CD4-positive, CD25-positive, alpha-beta regulatory T cell (primary cell): ENCODE data around the gene TM9SF4. TPM values are rescaled to one million over a fixed set of nuclear protein-coding genes. Genes with fewer than 3 reads are reported as not detected.

Experiments
- ATAC-seq, 2 donors: fragments of 150-1000 bp; cut with Tn5 transposase; one replicate each; pipeline ENCODE4 v1.10.0; 2021; ENCODE audit warnings: low read depth in 2 of 2, moderate number of reproducible peaks in 2 of 2, moderate library complexity in 1 of 2
- DNase-seq, 3 donors: peaks; one replicate each; pipeline versions ENCODE4 v3.0.0 to v3.0.0-alpha.2; 2012 to 2022; ENCODE audit warnings: mixed read lengths in 1 of 3
- H3K27ac ChIP-seq: one replicate; pipeline ENCODE4 v1.7.0; 2013; ENCODE audit warnings: mild to moderate bottlenecking, low read length; ENCODE audit not compliant: insufficient read depth, poor library complexity, severe bottlenecking
- H3K27me3 ChIP-seq: one replicate; pipeline ENCODE4 v1.7.0; 2013; ENCODE audit warnings: low read length; ENCODE audit not compliant: control insufficient read depth, insufficient read depth
- H3K36me3 ChIP-seq: one replicate; pipeline ENCODE4 v1.7.0; 2013; ENCODE audit warnings: mild to moderate bottlenecking, low read length, moderate library complexity; ENCODE audit not compliant: control insufficient read depth, insufficient read depth
- H3K4me1 ChIP-seq: 2 replicates; pipeline ENCODE4 v1.7.0; 2013; ENCODE audit warnings: mild to moderate bottlenecking, low read length; ENCODE audit not compliant: insufficient read depth, control insufficient read depth, poor library complexity, severe bottlenecking
- H3K4me3 ChIP-seq: one replicate; pipeline ENCODE4 v1.7.0; 2013; ENCODE audit warnings: low read depth, mild to moderate bottlenecking, low read length, moderate library complexity
- H3K9me3 ChIP-seq, 2 experiments: 1 replicate in 1 of 2; 2 replicates in 1 of 2; pipeline ENCODE4 v1.7.0; 2013; ENCODE audit warnings: low read length in 2 of 2, mild to moderate bottlenecking in 1 of 2, moderate library complexity in 1 of 2; ENCODE audit not compliant: control insufficient read depth in 2 of 2
- H3K27ac Mint-ChIP-seq, 3 donors: one replicate each; pipeline ENCODE4 v1.8.0; 2020 to 2022; ENCODE audit warnings: mild to moderate bottlenecking in 3 of 3, mixed read lengths in 3 of 3, moderate library complexity in 2 of 3
- H3K27me3 Mint-ChIP-seq: one replicate; pipeline ENCODE4 v1.8.0; 2022; ENCODE audit warnings: mild to moderate bottlenecking, mixed read lengths
- H3K36me3 Mint-ChIP-seq: one replicate; pipeline ENCODE4 v1.8.0; 2020; ENCODE audit warnings: mixed read lengths
- H3K4me1 Mint-ChIP-seq, 4 donors: one replicate each; pipeline ENCODE4 v1.8.0; 2020 to 2022; ENCODE audit warnings: mixed read lengths in 4 of 4, mild to moderate bottlenecking in 1 of 4
- H3K4me3 Mint-ChIP-seq, 4 donors: one replicate each; pipeline ENCODE4 v1.8.0; 2020 to 2022; ENCODE audit warnings: mild to moderate bottlenecking in 4 of 4, mixed read lengths in 4 of 4, moderate library complexity in 3 of 4
- H3K9me3 Mint-ChIP-seq, 7 donors: one replicate each; pipeline ENCODE4 v1.8.0; 2020 to 2022; ENCODE audit warnings: mixed read lengths in 7 of 7, mild to moderate bottlenecking in 3 of 7, moderate library complexity in 2 of 7
- polyA plus RNA-seq, 4 donors: library from polyadenylated mRNA; unstranded; fragments of 300-500 nt; fragmentation: Illumina TruSeq; gene quantifications; one replicate each; pipeline ENCODE4 v1.2.3, GENCODE V29; 2021
- total RNA-seq: library from RNA; stranded (reverse); gene quantifications from one replicate; pipeline ENCODE4 v1.2.3, GENCODE V29; 2022

The TM9SF4 gene
- total and polyA plus RNA-seq, 5 donors from 2014 or later, result 28.7 to 36.3 (median 29.4) TPM

- no peaks in the 10 kb centered on the region for H3K4me1 ChIP-seq
- Mint-ChIP-seq H3K4me3 (no peak overlapping the region), H3K27ac (no peak overlapping the region), H3K4me1 (no peaks in the 10 kb centered on the region), H3K9me3 (no peaks in the 10 kb centered on the region), H3K27me3 (peaks cover 4% of the 10 kb centered on the region), H3K36me3 (peaks cover 41% of the 10 kb centered on the region)
- ATAC-seq (no peak), DNase-seq (no peak)
- H3K36me3 ChIP-seq, result peaks cover 58% of the 10 kb centered on the region
- no peak overlapping the region for H3K4me3 ChIP-seq
- H3K9me3 ChIP-seq, result no peaks in the 10 kb centered on the region
- no peak overlapping the region for H3K27ac ChIP-seq
- no peaks in the 10 kb centered on the region for H3K27me3 ChIP-seq
Measured at GRCh38 chr20:32159766-32160221, 50.3 kb downstream of the TM9SF4 start.

GRCh38 chr20:32160341-32160740, 50.8 kb downstream of the TM9SF4 start:
- H3K4me3 Mint-ChIP-seq, result no peak overlapping the region
- DNase-seq, result no peak
- Histone ChIP-seq H3K27ac (no peak overlapping the region), H3K27me3 (no peaks in the 10 kb centered on the region), H3K4me1 (no peaks in the 10 kb centered on the region), H3K36me3 (peaks cover 63% of the 10 kb centered on the region), H3K4me3 (no peak overlapping the region), H3K9me3 (no peaks in the 10 kb centered on the region)
- no peak for ATAC-seq
- peaks cover 44% of the 10 kb centered on the region for H3K36me3 Mint-ChIP-seq
- H3K27ac Mint-ChIP-seq, result no peak overlapping the region
- no peaks in the 10 kb centered on the region for H3K9me3 Mint-ChIP-seq
- H3K27me3 Mint-ChIP-seq, result peaks cover 4% of the 10 kb centered on the region
- H3K4me1 Mint-ChIP-seq, result no peaks in the 10 kb centered on the region

GRCh38 chr20:32162351-32162750, 52.8 kb downstream of the TM9SF4 start:
- Histone ChIP-seq H3K27me3 (no peaks in the 10 kb centered on the region), H3K4me3 (no peak overlapping the region), H3K36me3 (peaks cover 75% of the 10 kb centered on the region), H3K27ac (no peak overlapping the region), H3K4me1 (no peaks in the 10 kb centered on the region), H3K9me3 (no peaks in the 10 kb centered on the region)
- DNase-seq (no peak), ATAC-seq (no peak)
- H3K9me3 Mint-ChIP-seq, result no peaks in the 10 kb centered on the region
- peaks cover 4% of the 10 kb centered on the region for H3K27me3 Mint-ChIP-seq
- peak overlapping the region in 2 of 3 donors; percentile 6 to 28 for H3K27ac Mint-ChIP-seq
- peaks cover 61% of the 10 kb centered on the region for H3K36me3 Mint-ChIP-seq
- no peak overlapping the region for H3K4me3 Mint-ChIP-seq
- H3K4me1 Mint-ChIP-seq, result no peaks in the 10 kb centered on the region

- peak overlapping the region in 1 of 3 donors; percentile 38 for H3K27ac Mint-ChIP-seq
- DNase-seq (no peak), ATAC-seq (no peak)
- H3K27me3 Mint-ChIP-seq, result peaks cover 4% of the 10 kb centered on the region
- Histone ChIP-seq H3K4me3 (no peak overlapping the region), H3K27ac (no peak overlapping the region), H3K9me3 (no peaks in the 10 kb centered on the region), H3K4me1 (no peaks in the 10 kb centered on the region), H3K36me3 (peaks cover 62% of the 10 kb centered on the region), H3K27me3 (no peaks in the 10 kb centered on the region)
- H3K4me3 Mint-ChIP-seq, result no peak overlapping the region
- H3K4me1 Mint-ChIP-seq, result no peaks in the 10 kb centered on the region
- peaks cover 52% of the 10 kb centered on the region for H3K36me3 Mint-ChIP-seq
- no peaks in the 10 kb centered on the region for H3K9me3 Mint-ChIP-seq
Measured at GRCh38 chr20:32163951-32164350, 54.4 kb downstream of the TM9SF4 start.

- Mint-ChIP-seq H3K27ac (no peak overlapping the region), H3K4me1 (no peaks in the 10 kb centered on the region), H3K27me3 (peaks cover 4% of the 10 kb centered on the region), H3K9me3 (no peaks in the 10 kb centered on the region), H3K36me3 (peaks cover 50% of the 10 kb centered on the region), H3K4me3 (no peak overlapping the region)
- Histone ChIP-seq H3K27me3 (no peaks in the 10 kb centered on the region), H3K9me3 (no peaks in the 10 kb centered on the region), H3K4me3 (no peak overlapping the region), H3K27ac (no peak overlapping the region), H3K36me3 (peaks cover 52% of the 10 kb centered on the region), H3K4me1 (no peaks in the 10 kb centered on the region)
- ATAC-seq (no peak), DNase-seq (no peak)
Measured at GRCh38 chr20:32164984-32165735, 55.6 kb downstream of the TM9SF4 start.

GRCh38 chr20:32165836-32166545, 56.5 kb downstream of the TM9SF4 start:
- no peak for ATAC-seq
- H3K4me1 ChIP-seq, result no peaks in the 10 kb centered on the region
- no peaks in the 10 kb centered on the region for H3K4me1 Mint-ChIP-seq
- no peak for DNase-seq
- peaks cover 4% of the 10 kb centered on the region for H3K27me3 Mint-ChIP-seq
- no peak overlapping the region for H3K4me3 ChIP-seq
- H3K4me3 Mint-ChIP-seq, result no peak overlapping the region
- H3K36me3 Mint-ChIP-seq, result peaks cover 47% of the 10 kb centered on the region
- no peak overlapping the region for H3K27ac ChIP-seq
- no peaks in the 10 kb centered on the region for H3K9me3 Mint-ChIP-seq
- H3K9me3 ChIP-seq, result no peaks in the 10 kb centered on the region
- H3K27ac Mint-ChIP-seq, result no peak overlapping the region
- no peaks in the 10 kb centered on the region for H3K27me3 ChIP-seq
- H3K36me3 ChIP-seq, result peaks cover 49% of the 10 kb centered on the region

- no peak for ATAC-seq
- no peak for DNase-seq
- H3K4me3 Mint-ChIP-seq, result no peak overlapping the region
- no peaks in the 10 kb centered on the region for H3K9me3 ChIP-seq
- peaks cover 33% of the 10 kb centered on the region for H3K36me3 ChIP-seq
- H3K36me3 Mint-ChIP-seq, result peaks cover 33% of the 10 kb centered on the region
- H3K4me1 Mint-ChIP-seq, result no peaks in the 10 kb centered on the region
- H3K4me3 ChIP-seq, result no peak overlapping the region
- peaks cover 0 to 2% (median 0%) of the 10 kb centered on the region in 7 donors for H3K9me3 Mint-ChIP-seq
- H3K27me3 Mint-ChIP-seq, result peaks cover 4% of the 10 kb centered on the region
- H3K4me1 ChIP-seq, result no peaks in the 10 kb centered on the region
- H3K27ac ChIP-seq, result no peak overlapping the region
- no peaks in the 10 kb centered on the region for H3K27me3 ChIP-seq
- peak overlapping the region in 1 of 3 donors; percentile 63 for H3K27ac Mint-ChIP-seq
Measured at GRCh38 chr20:32167552-32167951, 58.0 kb downstream of the TM9SF4 start.
